ENCODE results near the gene PTPN21.

The PTPN21 gene

GRCh38 chr14:88426271-88426670 is 128.5 kb downstream of the PTPN21 start:
- no peak for TF ChIP-seq CTCF (IDR thresholded peaks at IDR 0.05; ENCODE audit: low read depth, low read length)
- Histone ChIP-seq H3K36me3 (no peaks in the 10 kb centered on the region; the same call in 1 of the 2 replicates), H3K4me3 (ENCODE audit: low read depth, low read length) (no peak overlapping the region), H3K27me3 (ENCODE audit: insufficient read depth, low read depth, severe bottlenecking) (no peaks in the 10 kb centered on the region), H3K9me3 (ENCODE audit: severe bottlenecking) (no peaks in the 10 kb centered on the region), H3K27ac (no peak overlapping the region)
- DNase-seq, result no peak

- H3K27ac ChIP-seq, result no peak overlapping the region
- H3K9me3 ChIP-seq (ENCODE audit: severe bottlenecking), result no peaks in the 10 kb centered on the region
- no peak for TF ChIP-seq CTCF (IDR thresholded peaks at IDR 0.05; ENCODE audit: low read depth, low read length)
- no peak for DNase-seq
- H3K27me3 ChIP-seq (ENCODE audit: insufficient read depth, low read depth, severe bottlenecking), result no peaks in the 10 kb centered on the region
- no peak overlapping the region for H3K4me3 ChIP-seq (ENCODE audit: low read depth, low read length)
- no peaks in the 10 kb centered on the region; the same call in 1 of the 2 replicates for H3K36me3 ChIP-seq
Measured at GRCh38 chr14:88424573-88424972, 130.2 kb downstream of the PTPN21 start.

- no peak for DNase-seq
- no peaks in the 10 kb centered on the region; the same call in 1 of the 2 replicates for H3K36me3 ChIP-seq
- H3K27me3 ChIP-seq (ENCODE audit: insufficient read depth, low read depth, severe bottlenecking), result no peaks in the 10 kb centered on the region
- TF ChIP-seq CTCF (IDR thresholded peaks at IDR 0.05; ENCODE audit: low read depth, low read length), result no peak
- H3K9me3 ChIP-seq (ENCODE audit: severe bottlenecking), result peaks cover 5% of the 10 kb centered on the region
- no peak overlapping the region for H3K4me3 ChIP-seq (ENCODE audit: low read depth, low read length)
- no peak overlapping the region for H3K27ac ChIP-seq
Measured at GRCh38 chr14:88422919-88423650, 131.7 kb downstream of the PTPN21 start.

- Histone ChIP-seq H3K9me3 (ENCODE audit: severe bottlenecking) (peaks cover 5% of the 10 kb centered on the region), H3K36me3 (peaks cover 2% of the 10 kb centered on the region; the same call in 1 of the 2 replicates), H3K27ac (no peak overlapping the region), H3K27me3 (ENCODE audit: insufficient read depth, low read depth, severe bottlenecking) (no peaks in the 10 kb centered on the region), H3K4me3 (ENCODE audit: low read depth, low read length) (no peak overlapping the region)
- TF ChIP-seq CTCF (IDR thresholded peaks at IDR 0.05; ENCODE audit: low read depth, low read length), result no peak
- DNase-seq, result no peak
Measured at GRCh38 chr14:88422047-88422446, 132.8 kb downstream of the PTPN21 start.

- DNase-seq, result no peak
- peaks cover 2% of the 10 kb centered on the region; the same call in 1 of the 2 replicates for H3K36me3 ChIP-seq
- no peak overlapping the region for H3K27ac ChIP-seq
- H3K27me3 ChIP-seq (ENCODE audit: insufficient read depth, low read depth, severe bottlenecking), result no peaks in the 10 kb centered on the region
- no peak overlapping the region for H3K4me3 ChIP-seq (ENCODE audit: low read depth, low read length)
- peaks cover 5% of the 10 kb centered on the region for H3K9me3 ChIP-seq (ENCODE audit: severe bottlenecking)
- no peak for TF ChIP-seq CTCF (IDR thresholded peaks at IDR 0.05; ENCODE audit: low read depth, low read length)
Measured at GRCh38 chr14:88421286-88421685, 133.5 kb downstream of the PTPN21 start.

- no peak overlapping the region for H3K27ac ChIP-seq
- no peak for TF ChIP-seq CTCF (IDR thresholded peaks at IDR 0.05; ENCODE audit: low read depth, low read length)
Measured at GRCh38 chr14:88420187-88420586, 134.6 kb downstream of the PTPN21 start.

More at GRCh38 chr14:88420187-88420586, 134.6 kb downstream of the PTPN21 start:
- DNase-seq, result no peak
- Histone ChIP-seq H3K27me3 (ENCODE audit: insufficient read depth, low read depth, severe bottlenecking) (no peaks in the 10 kb centered on the region), H3K4me3 (ENCODE audit: low read depth, low read length) (no peak overlapping the region), H3K36me3 (peaks cover 2% of the 10 kb centered on the region; the same call in 1 of the 2 replicates), H3K9me3 (ENCODE audit: severe bottlenecking) (peaks cover 5% of the 10 kb centered on the region)
